Hematopoietic multipotent progenitor cell treated with erythropoietin and hydrocortisone succinate and interleukin-3 and kit ligand, for 15 days (in vitro differentiated cells): ENCODE data around the gene RFT1.

Experiments used
- DNase-seq: peaks from one replicate; pipeline ENCODE4 v3.0.0-alpha.2; 2015; ENCODE audit warnings: low spot score

Gene RFT1

GRCh38 chr3:53085476-53085875 is 44.8 kb downstream of the RFT1 start:
- DNase-seq = no peak

GRCh38 chr3:53084310-53085001 is 45.8 kb downstream of the RFT1 start:
- DNase-seq = no peak

- peak; percentile 27 for DNase-seq
Observed at GRCh38 chr3:53083949-53084309, 46.3 kb downstream of the RFT1 start.

- no peak for DNase-seq
Observed at GRCh38 chr3:53083521-53083920, 46.7 kb downstream of the RFT1 start.

- DNase-seq = no peak
Observed at GRCh38 chr3:53082736-53083135, 47.5 kb downstream of the RFT1 start.

GRCh38 chr3:53081318-53081717 is 48.9 kb downstream of the RFT1 start:
- DNase-seq = no peak

GRCh38 chr3:53080612-53081205 is 49.5 kb downstream of the RFT1 start:
- no peak for DNase-seq

- no peak for DNase-seq
Observed at GRCh38 chr3:53079791-53080555, 50.3 kb downstream of the RFT1 start.

- DNase-seq = no peak
Observed at GRCh38 chr3:53079147-53079546, 51.1 kb downstream of the RFT1 start.

- no peak for DNase-seq
Observed at GRCh38 chr3:53078656-53079055, 51.6 kb downstream of the RFT1 start.

GRCh38 chr3:53077476-53078220 is 52.6 kb downstream of the RFT1 start:
- DNase-seq = no peak

- no peak for DNase-seq
Observed at GRCh38 chr3:53075743-53076140, 54.5 kb downstream of the RFT1 start.

- no peak for DNase-seq
Observed at GRCh38 chr3:53074761-53075742, 55.2 kb downstream of the RFT1 start.

GRCh38 chr3:53074366-53074696 is 55.9 kb downstream of the RFT1 start:
- DNase-seq = no peak

GRCh38 chr3:53073553-53074365 is 56.5 kb downstream of the RFT1 start:
- no peak for DNase-seq

- peak; percentile 64 for DNase-seq
Observed at GRCh38 chr3:53072653-53073552, 57.3 kb downstream of the RFT1 start.

- DNase-seq = no peak
Observed at GRCh38 chr3:53071882-53072431, 58.3 kb downstream of the RFT1 start.

- no peak for DNase-seq
Observed at GRCh38 chr3:53069422-53070068, 60.7 kb downstream of the RFT1 start.

- no peak for DNase-seq
Observed at GRCh38 chr3:53068176-53068575, 62.1 kb downstream of the RFT1 start.
